Activated CD4-positive, alpha-beta T cell treated with anti-CD3 and anti-CD28 coated beads for 48 hours (primary cell): Measurements from ENCODE around the gene PTPRA.
"Not testable (repeated sequence)": the region's sequence is repeated elsewhere in the genome, so short reads cannot be mapped to it uniquely, and the experiment has no call there.

Source experiments
- DNase-seq: peaks from one replicate; pipeline ENCODE4 v3.0.0-alpha.2; 2020

Gene PTPRA

DNA sequence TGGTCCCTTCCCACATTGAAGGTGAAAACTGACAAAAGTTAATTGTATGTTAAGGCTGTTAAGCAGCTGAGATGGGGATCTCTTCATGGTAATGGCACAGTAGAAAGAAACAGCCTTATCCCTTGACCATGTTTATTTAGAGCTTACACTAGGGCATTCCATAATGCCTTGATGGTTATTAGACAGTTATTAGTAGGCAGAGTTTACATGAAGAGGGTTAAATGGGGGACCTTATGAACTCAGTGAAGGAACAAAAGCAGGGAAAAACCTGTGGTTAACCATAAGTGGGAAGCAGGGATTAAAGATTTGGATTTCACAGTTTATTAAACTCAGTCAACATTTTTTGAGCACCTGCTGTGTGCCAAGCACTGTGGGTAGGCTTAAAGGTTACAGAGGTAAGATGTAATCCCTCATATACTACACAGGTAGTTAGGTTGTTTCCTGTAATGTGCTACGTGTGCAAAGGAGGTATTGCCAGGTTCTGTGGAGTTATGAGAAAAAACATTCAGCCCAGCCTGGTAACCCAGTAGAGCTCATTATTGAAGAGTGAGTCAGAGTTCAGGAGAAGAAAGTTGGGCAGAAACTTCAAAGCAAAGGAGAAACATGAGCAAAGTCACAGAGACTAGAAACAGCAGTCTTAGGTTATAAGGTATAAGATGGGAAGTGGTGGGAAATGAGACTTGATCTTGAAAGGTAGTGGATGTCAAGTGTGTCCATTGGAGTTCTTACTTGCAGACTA lies 137.9 kb downstream of the PTPRA start:
- peak; percentile 46 for DNase-seq

DNA sequence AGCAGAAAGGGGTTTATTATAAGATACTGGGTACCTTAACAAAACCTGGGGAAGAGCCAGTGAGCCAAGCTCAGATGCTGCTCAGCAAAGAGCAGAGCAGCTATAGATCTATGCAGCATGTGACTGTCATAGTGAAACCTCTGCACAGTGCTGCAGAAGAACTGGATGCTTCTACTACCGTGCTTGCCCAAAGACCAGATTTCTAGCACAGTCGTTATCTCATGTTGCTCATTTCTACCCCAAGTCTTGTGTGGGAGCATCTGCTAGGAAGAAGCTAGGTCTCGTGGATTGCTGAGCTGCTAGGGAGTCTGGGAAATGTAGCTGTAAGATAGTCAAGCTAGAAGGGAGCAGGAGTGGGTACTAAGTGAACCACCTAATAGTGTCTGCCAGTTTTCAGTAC lies 138.5 kb downstream of the PTPRA start:
- DNase-seq, result peak; percentile 62

- DNase-seq, result peak; percentile 33
These were observed 140.5 kb downstream of the PTPRA start for GRCh38 chr20:3013771-3014170.

GRCh38 chr20:3014179-3014578 lies 140.9 kb downstream of the PTPRA start:
- peak; percentile 61 for DNase-seq

- peak; percentile 74 for DNase-seq
These were observed 141.4 kb downstream of the PTPRA start for GRCh38 chr20:3014662-3015061.

DNA sequence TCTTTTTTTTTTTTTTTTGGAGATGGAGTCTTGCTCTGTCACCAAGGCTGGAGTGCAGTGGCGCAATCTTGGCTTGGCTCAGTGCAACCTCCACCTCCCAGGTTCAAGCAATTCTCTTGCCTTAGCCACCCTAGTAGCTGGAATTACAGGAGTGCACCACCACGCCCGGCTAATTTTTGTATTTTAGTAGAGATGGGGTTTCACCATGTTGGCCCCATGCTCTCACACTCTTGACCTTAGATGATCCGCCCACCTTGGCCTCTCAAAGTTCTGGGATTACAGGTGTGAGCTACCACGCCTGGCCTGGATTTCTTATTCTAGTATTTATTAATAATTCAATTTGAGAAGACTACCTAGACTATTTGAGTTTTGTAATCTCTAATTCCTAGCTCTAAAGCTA lies 142.0 kb downstream of the PTPRA start:
- peak; percentile 36 for DNase-seq

DNA sequence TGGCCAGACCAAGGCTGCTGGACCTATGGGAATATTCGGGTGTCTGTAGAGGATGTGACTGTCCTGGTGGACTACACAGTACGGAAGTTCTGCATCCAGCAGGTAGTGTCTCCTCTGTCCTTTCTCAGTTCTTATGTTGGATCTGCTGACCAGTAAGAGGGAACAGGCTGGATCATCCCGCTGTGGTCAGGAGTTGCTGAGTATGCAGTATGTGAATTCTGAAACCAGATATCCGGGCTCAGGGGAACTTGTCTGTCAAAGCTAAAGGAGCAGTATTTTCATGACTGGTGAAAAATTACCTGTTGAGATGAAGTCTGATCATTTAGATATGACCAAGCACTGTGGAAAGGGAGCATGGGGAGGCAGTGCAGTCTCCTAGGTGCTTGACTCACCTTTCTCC lies 148.0 kb downstream of the PTPRA start:
- DNase-seq, result no peak

DNA sequence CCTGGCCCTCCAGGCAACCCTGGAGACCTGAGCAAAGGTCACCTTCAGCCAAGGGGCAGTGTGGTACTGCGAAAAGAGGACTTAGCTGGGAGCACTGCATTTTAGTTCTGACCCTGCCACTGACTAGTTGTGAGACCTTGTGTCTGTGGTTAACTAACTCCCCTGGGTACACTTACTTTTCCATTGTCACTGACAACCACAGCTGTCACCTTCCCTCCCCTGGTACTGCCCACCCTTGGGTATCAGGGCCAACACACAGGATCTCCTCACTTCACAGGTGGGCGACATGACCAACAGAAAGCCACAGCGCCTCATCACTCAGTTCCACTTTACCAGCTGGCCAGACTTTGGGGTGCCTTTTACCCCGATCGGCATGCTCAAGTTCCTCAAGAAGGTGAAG lies 148.5 kb downstream of the PTPRA start:
- DNase-seq, result no peak

DNA sequence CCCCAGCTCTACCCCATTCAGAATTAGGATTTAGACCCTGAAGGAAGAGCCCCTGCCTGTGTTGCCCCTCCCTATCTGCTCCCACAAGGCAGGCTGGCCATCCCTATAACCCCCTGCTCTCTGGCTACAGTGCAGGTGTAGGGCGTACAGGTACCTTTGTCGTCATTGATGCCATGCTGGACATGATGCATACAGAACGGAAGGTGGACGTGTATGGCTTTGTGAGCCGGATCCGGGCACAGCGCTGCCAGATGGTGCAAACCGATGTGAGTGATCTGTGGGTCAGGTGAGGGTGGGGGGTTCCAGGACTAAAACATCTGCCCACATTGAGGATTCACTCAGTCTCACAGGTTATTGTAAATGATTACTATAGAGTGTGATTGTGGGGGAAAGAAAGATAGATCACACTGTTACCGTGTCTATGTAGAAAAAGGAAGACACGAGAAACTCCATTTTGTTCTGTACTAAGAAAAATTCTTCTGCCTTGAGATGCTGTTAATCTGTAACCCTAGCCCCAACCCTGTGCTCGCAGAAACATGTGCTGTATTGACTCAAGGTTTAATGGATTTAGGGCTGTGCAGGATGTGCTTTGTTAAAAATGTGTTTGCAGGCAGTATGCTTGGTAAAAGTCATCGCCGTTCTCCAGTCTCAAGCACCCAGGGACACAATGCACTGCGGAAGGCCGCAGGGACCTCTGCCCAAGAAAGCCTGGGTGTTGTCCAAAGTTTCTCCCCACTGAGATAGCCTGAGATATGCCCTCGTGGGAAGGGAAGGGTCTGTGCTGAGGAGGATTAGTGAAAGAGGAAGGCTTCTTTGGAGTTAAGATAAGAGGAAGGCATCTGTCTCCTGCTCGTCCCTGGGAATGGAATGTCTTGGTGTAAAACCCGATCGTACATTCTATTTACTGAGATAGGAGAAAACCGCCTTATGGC lies 149.5 kb downstream of the PTPRA start:
- not testable (repeated sequence) for DNase-seq

DNA sequence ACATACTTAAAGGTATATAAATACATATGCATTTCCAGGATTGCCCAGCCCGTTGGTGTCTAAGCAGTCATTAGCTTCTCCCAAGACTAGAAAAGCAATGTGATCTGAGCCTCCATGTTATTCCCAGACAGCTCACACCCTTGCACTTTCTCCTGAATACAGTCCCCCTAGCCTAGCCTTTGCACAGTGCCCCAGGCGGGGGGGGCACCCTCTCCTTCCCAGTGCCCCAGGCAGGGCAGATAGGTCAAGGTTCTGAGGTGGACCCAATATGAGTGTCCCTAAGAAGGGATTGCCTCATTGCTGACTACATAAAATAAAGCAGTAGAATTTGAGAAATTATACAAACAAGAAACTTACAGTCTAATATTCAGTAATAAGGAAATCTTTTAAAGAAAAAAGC lies 154.7 kb downstream of the PTPRA start:
- DNase-seq, result no peak

DNA sequence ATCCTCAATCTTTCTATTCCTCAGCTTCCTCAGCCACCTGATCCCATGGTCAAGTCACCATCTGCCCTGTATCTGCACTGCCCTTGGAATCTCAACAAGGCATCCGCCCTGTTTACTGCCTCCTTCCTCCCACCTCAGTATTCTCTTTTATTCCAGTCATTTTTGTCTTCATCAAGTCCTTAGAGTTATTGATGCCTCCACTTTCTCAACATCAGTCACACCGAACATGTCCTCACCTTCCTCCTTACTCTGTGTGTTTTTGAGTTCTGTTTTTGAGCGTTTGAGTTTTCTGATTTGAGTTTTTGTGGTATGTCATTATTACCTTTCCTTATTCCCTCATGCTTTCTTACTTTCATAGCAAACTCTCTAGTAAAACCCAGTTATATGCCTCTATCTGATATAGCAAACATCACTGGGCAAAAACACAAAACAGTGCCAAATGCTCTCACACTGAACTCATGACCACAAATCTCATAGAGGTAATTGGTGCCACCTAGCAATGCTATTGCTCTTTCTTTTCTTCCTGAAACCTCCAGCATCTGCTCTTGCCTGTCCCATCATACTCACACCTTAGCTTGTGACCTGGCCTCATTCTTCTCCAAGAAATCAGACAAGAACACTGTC lies 158.4 kb downstream of the PTPRA start:
- DNase-seq, result no peak

DNA sequence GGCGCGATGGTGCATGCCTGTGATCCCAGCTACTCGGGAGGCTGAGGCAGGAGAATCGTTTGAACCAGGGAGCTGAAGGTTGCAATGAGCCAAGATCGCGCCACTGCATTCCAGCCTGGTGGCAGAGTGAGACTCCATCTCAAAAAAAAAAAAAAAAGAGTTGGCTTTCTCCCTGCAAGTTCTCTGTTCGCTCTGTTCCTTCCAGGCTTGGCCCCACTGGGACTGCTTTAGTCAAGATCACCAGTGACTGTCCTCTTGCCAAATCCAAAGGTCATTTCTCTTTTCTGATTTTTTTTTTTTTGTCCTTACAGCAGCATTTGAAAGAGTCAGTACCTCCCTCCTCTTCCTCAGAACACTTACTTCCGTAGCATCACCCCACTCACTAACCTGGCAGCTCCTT lies 159.3 kb downstream of the PTPRA start:
- no peak for DNase-seq

GRCh38 chr20:3037654-3038053 lies 164.4 kb downstream of the PTPRA start:
- DNase-seq, result no peak

GRCh38 chr20:3038454-3038853 lies 165.2 kb downstream of the PTPRA start:
- no peak for DNase-seq

GRCh38 chr20:3039426-3039825 lies 166.1 kb downstream of the PTPRA start:
- no peak for DNase-seq

GRCh38 chr20:3040086-3040485 lies 166.8 kb downstream of the PTPRA start:
- no peak for DNase-seq

DNA sequence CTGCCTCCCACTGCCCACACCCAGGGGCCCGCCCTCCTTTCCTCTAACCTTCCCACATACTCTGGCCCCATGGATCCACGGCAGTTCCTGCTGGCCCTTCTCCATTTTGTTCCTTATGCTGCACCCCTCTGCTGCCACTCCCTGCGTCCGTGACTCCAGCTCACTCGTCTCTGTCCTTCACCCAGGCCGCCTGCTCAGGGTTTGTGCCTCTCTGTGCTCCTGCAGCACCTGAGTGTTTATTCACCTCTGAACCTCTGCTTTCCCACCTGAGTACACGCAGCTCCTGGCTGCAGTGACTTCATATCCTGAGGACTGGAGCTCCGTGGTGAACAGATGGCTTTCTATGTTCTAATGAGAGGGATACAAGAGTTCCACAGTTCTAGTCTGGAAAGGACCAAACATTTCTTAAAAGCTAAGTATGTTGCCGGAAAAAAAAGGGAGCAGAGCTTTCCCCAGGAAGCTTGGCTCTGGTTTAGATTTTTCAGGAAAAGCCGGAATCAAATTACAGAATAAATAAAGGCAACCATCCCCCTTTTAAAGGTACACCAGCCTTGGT lies 168.7 kb downstream of the PTPRA start:
- no peak for DNase-seq

DNA sequence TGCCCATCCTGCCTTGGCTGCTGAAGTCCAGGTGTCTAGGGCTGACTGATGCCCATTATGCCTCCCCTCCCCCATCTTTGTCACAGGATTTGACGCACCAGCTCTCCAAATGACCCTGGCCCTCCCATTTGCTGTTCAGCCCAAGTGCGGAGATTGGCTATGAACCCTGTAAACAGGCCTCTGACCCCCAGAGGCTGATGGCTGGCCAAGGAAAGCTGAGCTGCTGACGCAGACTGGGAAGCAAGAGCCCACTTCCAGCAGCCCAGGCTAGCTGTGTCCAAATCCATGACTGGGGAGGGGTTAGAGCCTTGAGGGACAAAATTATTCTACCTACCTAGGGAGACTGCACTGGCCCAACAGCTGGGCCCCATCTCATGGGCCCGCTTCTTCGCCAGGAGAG lies 169.3 kb downstream of the PTPRA start:
- DNase-seq, result no peak

GRCh38 chr20:3043322-3043721 lies 170.0 kb downstream of the PTPRA start, which contains the start of gene GNRH2:
GNRH2 (plus strand) TSS chr20:3043622; CDS start chr20:3044415, 793 bp downstream.
- DNase-seq, result no peak

GRCh38 chr20:3044336-3044965 lies 171.2 kb downstream of the PTPRA start:
- no peak for DNase-seq

- peak; percentile 77 for DNase-seq
These were observed 171.9 kb downstream of the PTPRA start for GRCh38 chr20:3045042-3045815.
